Stomach (tissue), 4 donors: Measurements from ENCODE around the gene MFN1.

Experiments used
- CTCF ChIP-seq, 7 experiments: fragments of 450-650 bp in 4 of 7; fragments of 200-600 bp in 3 of 7; sonication (generic) in 3 of 7; IDR thresholded peaks; one replicate each; pipeline ENCODE4 v1.5.1; 2016 to 2019; ENCODE audit warnings: antibody characterized with exemption in 7 of 7, control low read depth in 2 of 7, mild to moderate bottlenecking in 1 of 7
- EP300 ChIP-seq: sonication (generic); formaldehyde crosslinking; IDR thresholded peaks from one replicate; pipeline ENCODE4 v1.6.1; 2017; ENCODE audit warnings: antibody characterized with exemption
- POLR2A ChIP-seq, 4 donors: fragments of 450-650 bp; IDR thresholded peaks; one replicate each; pipeline ENCODE4 v1.6.1; 2016; ENCODE audit warnings: antibody characterized with exemption in 4 of 4, control low read depth in 2 of 4, mild to moderate bottlenecking in 1 of 4, moderate library complexity in 1 of 4
- POLR2AphosphoS5 ChIP-seq, 3 donors: sonication (generic); formaldehyde crosslinking; IDR thresholded peaks; one replicate each; pipeline ENCODE4 v1.6.1; 2016; ENCODE audit warnings: antibody characterized with exemption in 3 of 3

GRCh38 chr3:179363332-179363731, 15.8 kb downstream of the MFN1 start:
- TF ChIP-seq CTCF (IDR thresholded peaks at IDR 0.05) (no peak), EP300 (no peak), POLR2AphosphoS5 (IDR thresholded peaks at IDR 0.05) (no peak), POLR2A (IDR thresholded peaks at IDR 0.05) (no peak)
